Central memory CD4-positive, alpha-beta T cell (primary cell): Measurements from ENCODE around the gene VEGFD.

Source experiments
- DNase-seq: peaks from one replicate; pipeline ENCODE4 v3.0.0; 2022

Gene VEGFD

DNA sequence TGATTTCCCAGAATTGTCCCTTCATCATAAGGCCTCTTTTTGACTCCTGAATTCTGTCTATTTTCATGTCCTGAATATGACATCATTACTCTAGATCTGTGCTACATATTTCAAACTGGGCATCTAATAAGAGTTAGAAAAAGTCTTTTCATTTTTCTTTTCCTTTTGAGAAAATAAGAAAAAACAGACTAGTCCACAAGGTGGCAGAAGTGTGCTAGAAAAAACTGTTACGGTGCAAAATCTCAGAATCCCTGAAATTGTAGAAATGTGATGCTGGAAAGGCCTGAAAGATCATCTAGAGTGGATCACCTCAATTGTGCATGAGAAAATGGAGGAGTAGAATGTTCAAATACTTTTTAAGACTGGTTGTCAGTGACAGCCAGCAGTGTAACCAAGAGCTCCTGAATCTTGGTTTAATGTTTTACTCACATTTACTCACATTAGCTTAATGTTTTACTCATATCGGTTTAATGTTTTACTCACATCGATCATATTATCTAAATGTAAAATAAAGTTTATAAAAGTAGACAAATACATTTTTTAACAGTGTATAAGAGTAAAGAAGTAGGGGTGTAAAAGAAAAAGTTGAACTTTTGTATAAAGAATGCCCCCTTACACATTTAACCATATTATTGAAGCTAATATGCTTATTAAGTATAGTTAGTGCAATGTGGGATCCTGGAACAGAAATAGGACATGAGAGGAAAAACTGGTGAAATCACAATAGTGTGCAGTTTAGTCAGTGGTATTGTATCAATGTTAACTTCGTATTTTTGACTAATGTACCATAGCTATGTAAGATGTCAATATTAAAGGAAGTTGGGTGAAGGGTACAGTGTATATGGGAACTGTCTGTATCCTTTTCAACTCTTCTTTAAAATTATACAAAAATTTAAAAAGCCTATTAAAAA lies 84.0 kb downstream of the VEGFD start:
- no peak for DNase-seq

DNA sequence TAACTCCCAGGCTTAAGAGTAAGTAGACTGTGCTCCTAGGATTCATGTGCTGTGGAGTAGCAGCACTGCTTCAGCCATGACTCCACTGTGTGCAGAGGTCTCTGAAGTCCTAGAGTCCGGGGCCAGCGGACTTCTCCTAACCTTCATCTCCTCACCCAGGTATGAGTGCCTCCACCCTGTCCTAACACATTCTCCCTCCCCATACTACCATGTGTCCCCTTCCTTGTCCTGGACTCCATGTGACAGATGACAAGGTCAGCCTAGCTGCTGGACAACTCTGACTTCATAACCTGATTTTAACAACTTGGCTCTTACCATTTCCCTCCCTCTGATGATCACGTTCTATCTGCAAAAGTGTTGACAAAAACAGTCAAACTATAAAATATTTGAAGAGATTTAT lies 85.4 kb downstream of the VEGFD start:
- DNase-seq: no peak

DNA sequence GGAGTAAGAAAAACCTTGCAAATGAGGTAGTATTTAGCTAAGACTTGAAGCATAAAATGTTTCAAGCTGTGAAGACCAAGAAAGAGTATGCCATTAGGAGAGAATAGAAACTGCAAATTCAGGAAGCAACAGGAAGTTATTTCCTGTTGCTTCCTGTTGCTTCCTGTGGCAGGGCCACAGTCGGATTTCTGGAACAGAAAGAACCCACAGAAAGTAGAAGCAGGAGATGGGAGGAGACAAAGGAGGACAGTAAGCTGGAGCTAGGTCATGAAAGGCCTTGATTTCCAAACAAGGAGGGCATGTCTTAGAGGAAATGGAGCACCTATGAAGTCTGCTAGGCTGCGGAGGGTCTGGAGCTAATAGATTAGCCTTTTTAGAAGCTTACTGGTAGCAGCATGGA lies 86.0 kb downstream of the VEGFD start:
- DNase-seq: no peak
